GM12878 (cell line): ENCODE results near the gene PDE6G. TPM values are rescaled to one million over a fixed set of nuclear protein-coding genes. Genes with fewer than 3 reads are reported as not detected.

ENCODE experiments used
- ATAC-seq: fragments of 200-7000 bp; cut with Tn5 transposase; 3 replicates; pipeline ENCODE4 v1.9.1; 2020; ENCODE audit warnings: mild to moderate bottlenecking, moderate library complexity
- BruUV-seq: library from RNA; stranded (reverse); fragments of 400-500 nt; replicated peaks from 2 replicates; lab custom pipeline; 2021; lab: Mats Ljungman, UMichigan
- CTCF ChIA-PET: fragments of 300-600 bp; sonication (Branson Sonifier 250); formaldehyde crosslinking; extraction: SDS; loops from one replicate; lab custom pipeline; 2021; ENCODE audit warnings: inconsistent platforms; lab: Yijun Ruan, JAX
- POLR2A ChIA-PET: fragments of 350-600 bp; formaldehyde crosslinking; extraction: SDS; loops from one replicate; lab custom pipeline; 2021; ENCODE audit warnings: inconsistent platforms; lab: Charles Lee
- RAD21 ChIA-PET: fragments of 300-600 bp; sonication (Branson Sonifier 250); formaldehyde crosslinking; loops from one replicate; lab custom pipeline; 2023; ENCODE audit warnings: antibody characterized with exemption; ENCODE audit not compliant: unreplicated experiment; lab: Charles Lee
- SMC1A ChIA-PET: fragments of 300-600 bp; sonication (Branson Sonifier 250); formaldehyde crosslinking; loops from one replicate; lab custom pipeline; 2023; ENCODE audit not compliant: unreplicated experiment, uncharacterized antibody; lab: Charles Lee
- DNase-seq: peaks from one replicate; pipeline ENCODE4 v3.0.0-alpha.2; 2011; ENCODE audit warnings: low read depth, low spot score
- FAIRE-seq: peaks from 3 replicates; lab custom pipeline; 2011; peaks lifted over from hg19 to GRCh38; lab: Jason Lieb, UNC
- H2AFZ ChIP-seq: 2 replicates; pipeline ENCODE4 v1.6.0; 2011; ENCODE audit warnings: low read depth, low read length, control low read depth; ENCODE audit not compliant: control insufficient read depth
- H3K27ac ChIP-seq: 2 replicates; pipeline ENCODE4 v1.5.1; 2011; ENCODE audit warnings: control low read depth; ENCODE audit not compliant: control insufficient read depth, insufficient read depth
- H3K27me3 ChIP-seq, 2 experiments: replicated peaks in 1 of 2; 2 replicates each; pipeline versions ENCODE4 v1.6.0 to v1.6.1; 2011; ENCODE audit warnings: low read length in 1 of 2; ENCODE audit not compliant: control insufficient read depth in 2 of 2, insufficient read depth in 2 of 2
- H3K36me3 ChIP-seq, 2 experiments: 2 replicates each; pipeline ENCODE4 v1.5.1; 2011; ENCODE audit warnings: low read length in 1 of 2; ENCODE audit not compliant: control insufficient read depth in 2 of 2, insufficient read depth in 2 of 2
- H3K4me1 ChIP-seq: 2 replicates; pipeline ENCODE4 v1.6.1; 2011; ENCODE audit warnings: mild to moderate bottlenecking, low read length, moderate library complexity, mixed read lengths; ENCODE audit not compliant: control insufficient read depth, insufficient read depth
- H3K4me2 ChIP-seq: 2 replicates; pipeline ENCODE4 v1.6.0; 2011; ENCODE audit warnings: control low read depth; ENCODE audit not compliant: control insufficient read depth, insufficient read depth
- H3K4me3 ChIP-seq: fragments of 200-600 bp; sonication (generic); 2 replicates; pipeline ENCODE4 v1.5.1; 2016
- H3K79me2 ChIP-seq: 2 replicates; pipeline ENCODE4 v1.6.0; 2011; ENCODE audit warnings: low read length; ENCODE audit not compliant: control insufficient read depth, insufficient read depth
- H3K9ac ChIP-seq: 2 replicates; pipeline ENCODE4 v1.8.0; 2011; ENCODE audit warnings: low read length, control low read depth, mixed read lengths; ENCODE audit not compliant: control insufficient read depth, insufficient read depth
- H3K9me3 ChIP-seq: replicated peaks from 3 replicates; pipeline ENCODE4 v1.5.1; 2011; ENCODE audit warnings: mild to moderate bottlenecking, low read length; ENCODE audit not compliant: control insufficient read depth, insufficient read depth
- H4K20me1 ChIP-seq: 2 replicates; pipeline ENCODE4 v1.6.0; 2011; ENCODE audit not compliant: control insufficient read depth, insufficient read depth
- BCL11A ChIP-seq: IDR thresholded peaks from 2 replicates; pipeline ENCODE4 v1.6.1; 2011; ENCODE audit warnings: low read depth, low read length
- CHD2 ChIP-seq: IDR thresholded peaks from 2 replicates; pipeline ENCODE4 v1.6.1; 2011; ENCODE audit warnings: low read depth, low read length, improper control_type of control experiment, borderline replicate concordance
- CREM ChIP-seq: IDR thresholded peaks from 2 replicates; pipeline ENCODE4 v1.6.1; 2014; ENCODE audit warnings: antibody characterized with exemption, low read depth
- KAT2A ChIP-seq: conservative IDR thresholded peaks from 2 replicates; pipeline ENCODE4 v1.6.1; 2011; ENCODE audit warnings: low read depth, low read length; ENCODE audit not compliant: control insufficient read depth
- KLF5 ChIP-seq: fragments of 450-650 bp; IDR thresholded peaks from 2 replicates; pipeline ENCODE4 v1.6.1; 2014; ENCODE audit warnings: mild to moderate bottlenecking; ENCODE audit not compliant: partially characterized antibody
- MXI1 ChIP-seq: fragments of 150-350 bp; IDR thresholded peaks from 2 replicates; pipeline ENCODE4 v1.6.1; 2011; ENCODE audit warnings: low read depth, mild to moderate bottlenecking, inconsistent platforms, low read length, improper control_type of control experiment
- MYB ChIP-seq: fragments of 150-350 bp; IDR thresholded peaks from 2 replicates; pipeline ENCODE4 v1.6.1; 2014; ENCODE audit warnings: mild to moderate bottlenecking, low read depth, low read length, borderline replicate concordance
- NFYB ChIP-seq: IDR thresholded peaks from 2 replicates; pipeline ENCODE4 v1.6.1; 2011; ENCODE audit warnings: low read depth, mild to moderate bottlenecking, low read length, improper control_type of control experiment, moderate library complexity; ENCODE audit not compliant: insufficient read depth
- PML ChIP-seq: IDR thresholded peaks from 2 replicates; pipeline ENCODE4 v1.6.1; 2012; ENCODE audit warnings: low read length, inconsistent platforms
- POLR2A ChIP-seq: IDR thresholded peaks from 2 replicates; pipeline ENCODE4 v1.6.1; 2011; ENCODE audit warnings: low read depth, mild to moderate bottlenecking, low read length
- POLR2AphosphoS5 ChIP-seq: IDR thresholded peaks from 2 replicates; pipeline ENCODE4 v1.6.1; 2011; ENCODE audit warnings: mild to moderate bottlenecking, low read length, inconsistent platforms
- TAF1 ChIP-seq: IDR thresholded peaks from 2 replicates; pipeline ENCODE4 v1.6.1; 2011; ENCODE audit warnings: mild to moderate bottlenecking, low read depth, low read length, borderline replicate concordance
- YY1 ChIP-seq: IDR thresholded peaks from 2 replicates; pipeline ENCODE4 v1.6.1; 2011; ENCODE audit warnings: low read depth, mild to moderate bottlenecking, low read length
- WGBS: methylation state at CpG from one replicate; pipeline ENCODE4 v1.1.6; 2016; ENCODE audit warnings: low lambda C conversion rate; ENCODE audit not compliant: insufficient replicate concordance, insufficient coverage; ENCODE audit errors: missing lambda C conversion rate; 5-methylcytosine and 5-hydroxymethylcytosine counted together
- in situ Hi-C: fragments of 300-500 bp; cut with MboI; formaldehyde crosslinking; loops from 9 replicates; pipeline ENCODE4 v1.14.3; 2018; ENCODE audit warnings: mixed read lengths
- intact Hi-C: fragments of 100-400 bp; cut with micrococcal nuclease; formaldehyde crosslinking; loops from one replicate; pipeline ENCODE4 v1.14.2; 2022; ENCODE audit not compliant: unreplicated experiment
- polyA plus RNA-seq, 11 experiments: library from polyadenylated mRNA; depleted of rRNA in 4 of 11; unstranded in 6 of 11; stranded (reverse) in 5 of 11; fragments of >200 nt; fragmentation: Nextera tagmentation in 4 of 11; fragmentation: Illumina TruSeq in 1 of 11; extraction: Ambion mirVana in 4 of 11; extraction: Trizol in 1 of 11; gene quantifications; 1 replicate in 1 of 11; 2 replicates in 10 of 11; pipeline versions ENCODE4 v1.2.1 to v1.2.3, GENCODE V29; 2011 to 2016; ENCODE audit warnings: inconsistent platforms in 2 of 11, missing spikeins in 2 of 11, low read depth in 1 of 11
- total RNA-seq, 4 experiments: library from RNA; depleted of rRNA in 3 of 4; stranded (reverse); fragments of >200 nt in 3 of 4; fragmentation: Illumina TruSeq in 1 of 4; extraction: Trizol in 1 of 4; gene quantifications; 2 replicates each; pipeline versions ENCODE4 v1.2.1 to v1.2.3, GENCODE V29; 2013 to 2021
- TF ChIP-seq, protein P1 (sequence below): fragments of 150-350 bp; IDR thresholded peaks from 2 replicates; pipeline ENCODE4 v1.6.1; 2014; ENCODE audit warnings: mild to moderate bottlenecking, low read depth, low read length
- TF ChIP-seq, protein P2 (sequence below): IDR thresholded peaks from 2 replicates; pipeline ENCODE4 v1.6.1; 2012; ENCODE audit warnings: mild to moderate bottlenecking, low read depth, low read length

Gene PDE6G
- total and polyA plus RNA-seq, 10 of the 15 experiments (the other 5 are each of a cell fraction or from before 2014, with no cell fraction given): 0.55 to 12.1 (median 4.3) TPM

DNA sequence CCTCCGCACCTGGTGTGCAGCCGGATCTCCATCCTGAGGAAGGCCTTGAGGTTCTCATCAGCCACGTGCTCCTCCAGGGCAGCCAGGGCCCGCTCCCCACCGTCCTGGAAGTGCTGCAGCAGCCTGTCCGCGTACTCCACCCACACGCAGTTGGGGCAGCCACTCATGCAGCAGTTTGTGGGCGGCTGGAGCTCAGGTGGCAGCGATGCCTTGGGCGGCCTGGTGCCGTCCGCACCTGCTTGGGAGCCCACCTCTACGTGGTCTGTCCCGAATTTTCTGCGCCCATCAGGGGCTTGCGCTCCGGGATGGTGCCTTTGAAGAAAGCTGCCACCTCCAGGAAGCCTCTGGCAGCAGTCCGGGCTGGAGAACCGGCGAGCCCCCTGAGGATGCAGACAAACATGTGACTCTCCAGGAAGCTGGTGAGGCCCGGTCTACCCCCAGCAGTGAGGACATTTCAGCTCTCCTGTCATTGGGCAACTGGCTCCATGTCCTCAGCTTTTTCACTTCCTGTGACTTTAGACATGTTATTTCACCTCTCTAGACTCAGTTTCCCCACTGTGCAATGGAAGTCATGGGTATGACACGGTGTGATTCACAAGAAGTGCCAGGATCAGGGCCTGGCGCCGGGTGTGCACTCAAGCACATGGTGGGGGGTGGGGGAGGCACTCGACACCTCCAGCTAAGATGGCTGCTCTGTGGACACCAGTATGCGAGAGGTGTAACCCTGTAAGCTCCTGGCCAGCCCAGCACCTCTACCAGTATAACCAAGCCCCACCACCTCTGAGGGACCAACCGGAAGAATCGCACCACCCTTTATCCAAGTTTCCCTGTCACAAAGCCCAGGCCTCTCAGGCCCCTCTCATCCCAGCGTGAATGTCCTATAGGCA is 9.1 kb upstream of the PDE6G start:
- DNase-seq (no peak), FAIRE-seq (peak; percentile 88), ATAC-seq (peak; percentile 80)
- intact Hi-C loops (loop anchor here (2.0 kb wide), 1 partner anchor 29 kb away; the partner anchor contains the start of genes NPLOC4 and TSPAN10), in situ Hi-C loops (no loop called here)
- peak overlapping the region; percentile 98 for H3K4me3 ChIP-seq
- RAD21 ChIA-PET: interaction anchor here (0.5 to 0.9 kb wide), 3 partner anchors 18 to 64 kb away, joined by 3 to 6 read pairs (median 3); partner anchors contain the start of genes ARL16 and HGS
- POLR2A ChIA-PET: interaction anchor here (0.6 to 1.4 kb wide), 5 partner anchors 10 to 168 kb away, joined by 3 to 6 read pairs (median 5); partner anchors contain the start of genes ARL16, HGS and MCRIP1
- peaks cover 2 to 4% of the 10 kb centered on the region in 2 experiments; a peak in 3 of 4 replicates for H3K36me3 ChIP-seq
- peak overlapping the region; percentile 99 for H3K9ac ChIP-seq
- peaks cover 15% of the 10 kb centered on the region for H3K4me1 ChIP-seq
- peak overlapping the region; percentile 97 for H3K27ac ChIP-seq
- peak overlapping the region; percentile 78 for H2AFZ ChIP-seq
- CTCF ChIA-PET: interaction anchor here (1.2 kb wide), 1 partner anchor 36 kb away, joined by 3 read pairs; no protein-coding TSS in a partner anchor
- no TSS peak for BruUV-seq
- no peaks in the 10 kb centered on the region for H3K27me3 ChIP-seq
- H3K9me3 ChIP-seq: no peaks in the 10 kb centered on the region
- H3K4me2 ChIP-seq: peak overlapping the region; percentile 98
- SMC1A ChIA-PET: no interaction called here
- peaks cover 33% of the 10 kb centered on the region for H3K79me2 ChIP-seq
- H4K20me1 ChIP-seq: no peaks in the 10 kb centered on the region
- WGBS: 40% methylated on average over 30 of the region's 30 CpGs
- TF ChIP-seq CREM (peak; percentile 35; the same call in 1 of the 2 replicates), MXI1 (peak; percentile 91), NFYB (peak; percentile 35; the same call in 1 of the 2 replicates), BCL11A (no peak), KLF5 (no peak), KAT2A (no peak), TAF1 (peak; percentile 61; the same call in 1 of the 2 replicates), POLR2AphosphoS5 (peak; percentile 68; the same call in 1 of the 2 replicates), MYB (no peak), POLR2A (peak; percentile 21), YY1 (peak; percentile 95), PML (peak; percentile 4; the same call in 1 of the 2 replicates), CHD2 (0 out of 2 replicates have a peak, but pooled peaks have one; percentile 36)
- TF ChIP-seq, protein P1, sequence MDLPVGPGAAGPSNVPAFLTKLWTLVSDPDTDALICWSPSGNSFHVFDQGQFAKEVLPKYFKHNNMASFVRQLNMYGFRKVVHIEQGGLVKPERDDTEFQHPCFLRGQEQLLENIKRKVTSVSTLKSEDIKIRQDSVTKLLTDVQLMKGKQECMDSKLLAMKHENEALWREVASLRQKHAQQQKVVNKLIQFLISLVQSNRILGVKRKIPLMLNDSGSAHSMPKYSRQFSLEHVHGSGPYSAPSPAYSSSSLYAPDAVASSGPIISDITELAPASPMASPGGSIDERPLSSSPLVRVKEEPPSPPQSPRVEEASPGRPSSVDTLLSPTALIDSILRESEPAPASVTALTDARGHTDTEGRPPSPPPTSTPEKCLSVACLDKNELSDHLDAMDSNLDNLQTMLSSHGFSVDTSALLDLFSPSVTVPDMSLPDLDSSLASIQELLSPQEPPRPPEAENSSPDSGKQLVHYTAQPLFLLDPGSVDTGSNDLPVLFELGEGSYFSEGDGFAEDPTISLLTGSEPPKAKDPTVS: no peak
- TF ChIP-seq, protein P2, sequence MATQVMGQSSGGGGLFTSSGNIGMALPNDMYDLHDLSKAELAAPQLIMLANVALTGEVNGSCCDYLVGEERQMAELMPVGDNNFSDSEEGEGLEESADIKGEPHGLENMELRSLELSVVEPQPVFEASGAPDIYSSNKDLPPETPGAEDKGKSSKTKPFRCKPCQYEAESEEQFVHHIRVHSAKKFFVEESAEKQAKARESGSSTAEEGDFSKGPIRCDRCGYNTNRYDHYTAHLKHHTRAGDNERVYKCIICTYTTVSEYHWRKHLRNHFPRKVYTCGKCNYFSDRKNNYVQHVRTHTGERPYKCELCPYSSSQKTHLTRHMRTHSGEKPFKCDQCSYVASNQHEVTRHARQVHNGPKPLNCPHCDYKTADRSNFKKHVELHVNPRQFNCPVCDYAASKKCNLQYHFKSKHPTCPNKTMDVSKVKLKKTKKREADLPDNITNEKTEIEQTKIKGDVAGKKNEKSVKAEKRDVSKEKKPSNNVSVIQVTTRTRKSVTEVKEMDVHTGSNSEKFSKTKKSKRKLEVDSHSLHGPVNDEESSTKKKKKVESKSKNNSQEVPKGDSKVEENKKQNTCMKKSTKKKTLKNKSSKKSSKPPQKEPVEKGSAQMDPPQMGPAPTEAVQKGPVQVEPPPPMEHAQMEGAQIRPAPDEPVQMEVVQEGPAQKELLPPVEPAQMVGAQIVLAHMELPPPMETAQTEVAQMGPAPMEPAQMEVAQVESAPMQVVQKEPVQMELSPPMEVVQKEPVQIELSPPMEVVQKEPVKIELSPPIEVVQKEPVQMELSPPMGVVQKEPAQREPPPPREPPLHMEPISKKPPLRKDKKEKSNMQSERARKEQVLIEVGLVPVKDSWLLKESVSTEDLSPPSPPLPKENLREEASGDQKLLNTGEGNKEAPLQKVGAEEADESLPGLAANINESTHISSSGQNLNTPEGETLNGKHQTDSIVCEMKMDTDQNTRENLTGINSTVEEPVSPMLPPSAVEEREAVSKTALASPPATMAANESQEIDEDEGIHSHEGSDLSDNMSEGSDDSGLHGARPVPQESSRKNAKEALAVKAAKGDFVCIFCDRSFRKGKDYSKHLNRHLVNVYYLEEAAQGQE: no peak
